GM21529 (cell line): ENCODE results near the gene APOB.

Experiments
- ATAC-seq: cut with Tn5 transposase; IDR thresholded peaks from one replicate; pipeline ENCODE4 v1.9.1; 2021; ENCODE audit not compliant: unreplicated experiment

APOB gene

DNA sequence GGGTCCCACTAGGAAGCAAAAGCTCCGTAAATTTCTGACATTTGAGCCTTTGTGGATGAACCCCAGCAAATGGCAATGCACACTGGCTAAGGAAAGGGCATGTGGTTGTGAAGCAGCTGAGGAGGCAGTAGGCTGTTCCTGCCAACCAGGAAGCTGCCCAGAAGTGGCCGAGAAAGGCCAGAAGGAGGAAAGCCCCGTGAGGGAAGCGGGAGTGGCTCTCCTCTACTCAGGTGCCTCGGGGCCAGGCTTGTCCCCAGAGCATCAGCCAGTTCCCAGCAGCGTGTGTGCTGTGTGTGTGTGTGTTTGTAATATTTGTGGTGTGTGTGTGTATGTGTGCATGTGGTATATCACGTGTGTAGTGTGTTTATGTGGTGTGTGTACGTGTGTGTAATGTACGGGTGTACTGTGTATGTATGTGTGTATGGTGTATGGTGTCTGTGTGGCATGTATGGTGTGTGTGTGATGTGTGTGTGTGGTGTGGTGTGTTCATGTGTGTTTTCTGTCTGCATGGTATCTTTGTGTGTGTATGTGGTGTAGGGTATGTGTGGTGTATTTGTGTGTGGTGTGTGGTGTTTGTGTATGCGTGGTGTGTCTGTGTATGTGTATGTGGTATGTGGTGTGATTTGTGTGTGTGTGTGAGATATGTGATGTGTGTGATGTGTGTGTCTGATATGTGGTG lies 90.6 kb downstream of the APOB start:
- no peak for ATAC-seq
